ENCODE measurements around the gene SLC25A19. TPM values are rescaled to one million over a fixed set of nuclear protein-coding genes. Genes with fewer than 3 reads are reported as not detected.

SLC25A19 gene
- total and polyA plus RNA-seq, 10 of the 15 experiments (the other 5 are each of a cell fraction or from before 2014, with no cell fraction given), result 32.9 to 91.6 (median 53.7) TPM

- POLR2A ChIA-PET, result interaction anchor here (0.9 to 4.8 kb wide), 7 partner anchors 8 to 154 kb away, joined by 3 to 81 read pairs (median 13); partner anchors contain the start of genes ARMC7, MIF4GD and SLC25A19
- intact Hi-C loops (cut with micrococcal nuclease; ENCODE audit: unreplicated experiment) (loop anchor here (10.0 kb wide), 1 partner anchor 252 kb away; the partner anchor contains the start of genes CASKIN2 and TSEN54), in situ Hi-C loops (cut with MboI) (no loop called here)
- ATAC-seq (no peak), DNase-seq (ENCODE audit: low read depth, low spot score) (no peak), FAIRE-seq (no peak)
- Histone ChIP-seq H2AFZ (ENCODE audit: control insufficient read depth, low read depth, low read length) (no peak overlapping the region), H3K9ac (ENCODE audit: control insufficient read depth, insufficient read depth, low read length) (no peak overlapping the region), H3K27ac (ENCODE audit: control insufficient read depth, insufficient read depth) (no peak overlapping the region), H4K20me1 (ENCODE audit: control insufficient read depth, insufficient read depth) (no peaks in the 10 kb centered on the region), H3K4me3 (0 out of 2 replicates have a peak overlapping the region, but pooled peaks have one; percentile 86), H3K4me2 (ENCODE audit: control insufficient read depth, insufficient read depth) (no peak overlapping the region; the same call in 1 of the 2 replicates), H3K36me3 (ENCODE audit: control insufficient read depth in 2 of 2, insufficient read depth in 2 of 2, low read length in 1 of 2) (peaks cover 12 to 14% of the 10 kb centered on the region in 2 experiments), H3K9me3 (replicated peaks; ENCODE audit: control insufficient read depth, insufficient read depth, low read length) (no peaks in the 10 kb centered on the region), H3K79me2 (ENCODE audit: control insufficient read depth, insufficient read depth, low read length) (peaks cover 53% of the 10 kb centered on the region), H3K27me3 (replicated peaks in 1 of 2; ENCODE audit: control insufficient read depth in 2 of 2, insufficient read depth in 2 of 2, low read length in 1 of 2) (no peaks in the 10 kb centered on the region), H3K4me1 (ENCODE audit: control insufficient read depth, insufficient read depth, low read length) (peaks cover 9% of the 10 kb centered on the region)
- RAD21 ChIA-PET (ENCODE audit: unreplicated experiment), result interaction anchor here (0.6 to 3.5 kb wide), 9 partner anchors 8 to 484 kb away, joined by 3 to 43 read pairs (median 4); partner anchors contain the start of genes MIF4GD and SLC25A19
- no TSS peak for BruUV-seq (replicated peaks)
- 98% methylated on average over 4 of the region's 4 CpGs for WGBS (ENCODE audit: insufficient coverage, insufficient replicate concordance, low lambda C conversion rate, missing lambda C conversion rate)
- SMC1A ChIA-PET (ENCODE audit: uncharacterized antibody, unreplicated experiment), result interaction anchor here (0.9 to 5.0 kb wide), 8 partner anchors 7 to 149 kb away, joined by 3 to 62 read pairs (median 4); partner anchors contain the start of gene MIF4GD
- CTCF ChIA-PET, result interaction anchor here (0.7 to 4.8 kb wide), 9 partner anchors 8 to 149 kb away, joined by 3 to 58 read pairs (median 5); partner anchors contain the start of genes GRB2, MIF4GD and SLC25A19
- TF ChIP-seq CBFB (IDR thresholded peaks at IDR 0.05; ENCODE audit: low read depth), result no peak
These were observed 26.2 kb downstream of the SLC25A19 start for GRCh38 chr17:75263055-75263454.

- BruUV-seq (replicated peaks), result TSS peak; percentile 70
- H3K4me3 ChIP-seq, result peak overlapping the region; percentile 86
- WGBS (ENCODE audit: insufficient coverage, insufficient replicate concordance, low lambda C conversion rate, missing lambda C conversion rate), result 1% methylated on average over 21 of the region's 23 CpGs
- TF ChIP-seq CTCF (IDR thresholded peaks at IDR 0.05 in 2 of 3, conservative IDR thresholded peaks at IDR 0.05 in 1 of 3; ENCODE audit: control insufficient read depth in 2 of 3, extremely low read depth in 1 of 3, insufficient read depth in 1 of 3, low read depth in 3 of 3, low read length in 3 of 3) (no peak), HDAC2 (IDR thresholded peaks at IDR 0.05) (no peak), ZNF384 (IDR thresholded peaks at IDR 0.05; ENCODE audit: borderline replicate concordance, low read depth, low read length) (no peak), TCF12 (IDR thresholded peaks at IDR 0.05; ENCODE audit: low read depth, low read length) (no peak)
- TF ChIP-seq, protein P1, sequence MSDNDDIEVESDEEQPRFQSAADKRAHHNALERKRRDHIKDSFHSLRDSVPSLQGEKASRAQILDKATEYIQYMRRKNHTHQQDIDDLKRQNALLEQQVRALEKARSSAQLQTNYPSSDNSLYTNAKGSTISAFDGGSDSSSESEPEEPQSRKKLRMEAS (IDR thresholded peaks at IDR 0.05; ENCODE audit: low read depth, low read length), result no peak
- TF ChIP-seq, protein P2, sequence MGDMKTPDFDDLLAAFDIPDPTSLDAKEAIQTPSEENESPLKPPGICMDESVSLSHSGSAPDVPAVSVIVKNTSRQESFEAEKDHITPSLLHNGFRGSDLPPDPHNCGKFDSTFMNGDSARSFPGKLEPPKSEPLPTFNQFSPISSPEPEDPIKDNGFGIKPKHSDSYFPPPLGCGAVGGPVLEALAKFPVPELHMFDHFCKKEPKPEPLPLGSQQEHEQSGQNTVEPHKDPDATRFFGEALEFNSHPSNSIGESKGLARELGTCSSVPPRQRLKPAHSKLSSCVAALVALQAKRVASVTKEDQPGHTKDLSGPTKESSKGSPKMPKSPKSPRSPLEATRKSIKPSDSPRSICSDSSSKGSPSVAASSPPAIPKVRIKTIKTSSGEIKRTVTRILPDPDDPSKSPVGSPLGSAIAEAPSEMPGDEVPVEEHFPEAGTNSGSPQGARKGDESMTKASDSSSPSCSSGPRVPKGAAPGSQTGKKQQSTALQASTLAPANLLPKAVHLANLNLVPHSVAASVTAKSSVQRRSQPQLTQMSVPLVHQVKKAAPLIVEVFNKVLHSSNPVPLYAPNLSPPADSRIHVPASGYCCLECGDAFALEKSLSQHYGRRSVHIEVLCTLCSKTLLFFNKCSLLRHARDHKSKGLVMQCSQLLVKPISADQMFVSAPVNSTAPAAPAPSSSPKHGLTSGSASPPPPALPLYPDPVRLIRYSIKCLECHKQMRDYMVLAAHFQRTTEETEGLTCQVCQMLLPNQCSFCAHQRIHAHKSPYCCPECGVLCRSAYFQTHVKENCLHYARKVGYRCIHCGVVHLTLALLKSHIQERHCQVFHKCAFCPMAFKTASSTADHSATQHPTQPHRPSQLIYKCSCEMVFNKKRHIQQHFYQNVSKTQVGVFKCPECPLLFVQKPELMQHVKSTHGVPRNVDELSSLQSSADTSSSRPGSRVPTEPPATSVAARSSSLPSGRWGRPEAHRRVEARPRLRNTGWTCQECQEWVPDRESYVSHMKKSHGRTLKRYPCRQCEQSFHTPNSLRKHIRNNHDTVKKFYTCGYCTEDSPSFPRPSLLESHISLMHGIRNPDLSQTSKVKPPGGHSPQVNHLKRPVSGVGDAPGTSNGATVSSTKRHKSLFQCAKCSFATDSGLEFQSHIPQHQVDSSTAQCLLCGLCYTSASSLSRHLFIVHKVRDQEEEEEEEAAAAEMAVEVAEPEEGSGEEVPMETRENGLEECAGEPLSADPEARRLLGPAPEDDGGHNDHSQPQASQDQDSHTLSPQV (IDR thresholded peaks at IDR 0.05), result no peak
These were observed 27.1 kb downstream of the SLC25A19 start for GRCh38 chr17:75262112-75262606.

More at GRCh38 chr17:75262112-75262606, 27.1 kb downstream of the SLC25A19 start:
- FAIRE-seq (no peak), ATAC-seq (peak; percentile 39), DNase-seq (ENCODE audit: low read depth, low spot score) (no peak)
- H3K27me3 ChIP-seq (replicated peaks in 1 of 2; ENCODE audit: control insufficient read depth in 2 of 2, insufficient read depth in 2 of 2, low read length in 1 of 2), result no peaks in the 10 kb centered on the region
- H3K9ac ChIP-seq (ENCODE audit: control insufficient read depth, insufficient read depth, low read length), result peak overlapping the region; percentile 100
- H2AFZ ChIP-seq (ENCODE audit: control insufficient read depth, low read depth, low read length), result peak overlapping the region; percentile 97
- H3K36me3 ChIP-seq (ENCODE audit: control insufficient read depth in 2 of 2, insufficient read depth in 2 of 2, low read length in 1 of 2), result peaks cover 7 to 13% of the 10 kb centered on the region in 2 experiments
- H3K4me2 ChIP-seq (ENCODE audit: control insufficient read depth, insufficient read depth), result peak overlapping the region; percentile 95
- H3K9me3 ChIP-seq (replicated peaks; ENCODE audit: control insufficient read depth, insufficient read depth, low read length), result no peaks in the 10 kb centered on the region
- no peaks in the 10 kb centered on the region for H4K20me1 ChIP-seq (ENCODE audit: control insufficient read depth, insufficient read depth)
- ChIA-PET CTCF (interaction anchor here (0.6 to 4.8 kb wide), 16 partner anchors 9 to 372 kb away, joined by 3 to 58 read pairs (median 5); partner anchors contain the start of genes GRB2, LLGL2, MIF4GD and SLC25A19), SMC1A (ENCODE audit: uncharacterized antibody, unreplicated experiment) (interaction anchor here (0.9 to 5.0 kb wide), 14 partner anchors 8 to 150 kb away, joined by 3 to 62 read pairs (median 4); partner anchors contain the start of genes GRB2, MIF4GD, NUP85 and SLC25A19), RAD21 (ENCODE audit: unreplicated experiment) (interaction anchor here (0.9 to 3.5 kb wide), 8 partner anchors 9 to 301 kb away, joined by 3 to 43 read pairs (median 4); partner anchors contain the start of genes GRB2, MIF4GD and SLC25A19), POLR2A (interaction anchor here (0.5 to 4.8 kb wide), 13 partner anchors 9 to 153 kb away, joined by 3 to 81 read pairs (median 4); partner anchors contain the start of genes ARMC7, MIF4GD and SLC25A19)
- H3K27ac ChIP-seq (ENCODE audit: control insufficient read depth, insufficient read depth), result peak overlapping the region; percentile 99
- intact Hi-C loops (cut with micrococcal nuclease; ENCODE audit: unreplicated experiment) (loop anchor here (10.0 kb wide), 1 partner anchor 253 kb away; the partner anchor contains the start of genes CASKIN2 and TSEN54), in situ Hi-C loops (cut with MboI) (no loop called here)
- peaks cover 9% of the 10 kb centered on the region for H3K4me1 ChIP-seq (ENCODE audit: control insufficient read depth, insufficient read depth, low read length)
- H3K79me2 ChIP-seq (ENCODE audit: control insufficient read depth, insufficient read depth, low read length), result peaks cover 53% of the 10 kb centered on the region

Measured in GM12878 (cell line).